Coronary artery (tissue), 2 donors: ENCODE measurements around the gene SLC31A2.
"Not testable (repeated sequence)": the region's sequence is repeated elsewhere in the genome, so short reads cannot be mapped to it uniquely, and the experiment has no call there.

Source experiments
- DNase-seq: peaks from one replicate; pipeline ENCODE4 v3.0.0-alpha.2; 2017; ENCODE audit warnings: low spot score
- H3K27ac ChIP-seq, 2 donors: fragments of 200-600 bp; sonication (generic); one replicate each; pipeline ENCODE4 v1.5.1; 2016 to 2019
- H3K4me3 ChIP-seq: fragments of 200-600 bp; sonication (generic); 2 replicates; pipeline ENCODE4 v1.5.1; 2016; ENCODE audit warnings: mild to moderate bottlenecking, moderate library complexity
- CTCF ChIP-seq: fragments of 200-600 bp; sonication (generic); IDR thresholded peaks from one replicate; pipeline ENCODE4 v1.5.1; 2019; ENCODE audit warnings: antibody characterized with exemption

Gene SLC31A2

GRCh38 chr9:113148372-113148705, 2.5 kb upstream of the SLC31A2 start:
- Histone ChIP-seq H3K27ac (no peak overlapping the region), H3K4me3 (no peak overlapping the region)
- TF ChIP-seq CTCF: no peak
- DNase-seq: no peak

GRCh38 chr9:113148781-113149510, 1.9 kb upstream of the SLC31A2 start:
- no peak overlapping the region for H3K4me3 ChIP-seq
- no peak for DNase-seq
- no peak for TF ChIP-seq CTCF
- peak overlapping the region in 1 of 2 donors; percentile 31 for H3K27ac ChIP-seq

GRCh38 chr9:113149561-113149960, 1.2 kb upstream of the SLC31A2 start:
- H3K27ac ChIP-seq: peak overlapping the region in 1 of 2 donors; percentile 31
- not testable (repeated sequence) for H3K4me3 ChIP-seq, DNase-seq

- TF ChIP-seq CTCF: no peak
- DNase-seq: no peak
- Histone ChIP-seq H3K4me3 (peak overlapping the region; percentile 85), H3K27ac (peak overlapping the region; percentile 41 to 86)
These were observed 1.2 kb downstream of the SLC31A2 start for GRCh38 chr9:113151696-113152630.

GRCh38 chr9:113152699-113153098, 1.9 kb downstream of the SLC31A2 start:
- no peak for TF ChIP-seq CTCF
- H3K4me3 ChIP-seq: peak overlapping the region; percentile 85
- DNase-seq: no peak
- H3K27ac ChIP-seq: peak overlapping the region in 1 of 2 donors; percentile 76

GRCh38 chr9:113153599-113153998, 2.8 kb downstream of the SLC31A2 start:
- H3K4me3 ChIP-seq: peak overlapping the region; percentile 17
- no peak for DNase-seq

More at GRCh38 chr9:113153599-113153998, 2.8 kb downstream of the SLC31A2 start:
- TF ChIP-seq CTCF: no peak
- peak overlapping the region in 1 of 2 donors; percentile 64 for H3K27ac ChIP-seq
